ENCODE measurements around the gene NBPF1.
"Not testable (repeated sequence)": the region's sequence is repeated elsewhere in the genome, so short reads cannot be mapped to it uniquely, and the experiment has no call there.

Gene NBPF1

GRCh38 chr1:16637941-16638778 lies 24.8 kb upstream of the NBPF1 start:
- not testable (repeated sequence) for H3K4me2 ChIP-seq (ENCODE audit: low read length); H3K4me3 ChIP-seq (ENCODE audit: low read length); H3K9me3 ChIP-seq (replicated peaks; ENCODE audit: low read length); H3K9ac ChIP-seq (ENCODE audit: low read depth, low read length); H3K36me3 ChIP-seq (ENCODE audit: insufficient read depth, low read length); H3K27me3 ChIP-seq (ENCODE audit: control insufficient read depth, insufficient read depth, low read length); H3K4me1 ChIP-seq (ENCODE audit: control insufficient read depth, insufficient read depth, low read length)

GRCh38 chr1:16636551-16637195 lies 23.3 kb upstream of the NBPF1 start:
- not testable (repeated sequence) for H3K4me1 ChIP-seq (ENCODE audit: control insufficient read depth, insufficient read depth, low read length); H3K4me2 ChIP-seq (ENCODE audit: low read length); H3K4me3 ChIP-seq (ENCODE audit: low read length); H3K27me3 ChIP-seq (ENCODE audit: control insufficient read depth, insufficient read depth, low read length); H3K9me3 ChIP-seq (replicated peaks; ENCODE audit: low read length); H3K9ac ChIP-seq (ENCODE audit: low read depth, low read length)
- H3K36me3 ChIP-seq (ENCODE audit: insufficient read depth, low read length): peaks cover 24% of the 10 kb centered on the region

- H3K27me3 ChIP-seq (ENCODE audit: control insufficient read depth, insufficient read depth, low read length); H3K4me2 ChIP-seq (ENCODE audit: low read length); H3K4me1 ChIP-seq (ENCODE audit: control insufficient read depth, insufficient read depth, low read length); H3K4me3 ChIP-seq (ENCODE audit: low read length); H3K9me3 ChIP-seq (replicated peaks; ENCODE audit: low read length); H3K9ac ChIP-seq (ENCODE audit: low read depth, low read length): not testable (repeated sequence)
- peaks cover 30% of the 10 kb centered on the region for H3K36me3 ChIP-seq (ENCODE audit: insufficient read depth, low read length)
Observed at GRCh38 chr1:16635959-16636358, 22.6 kb upstream of the NBPF1 start.

- peaks cover 41% of the 10 kb centered on the region for H3K36me3 ChIP-seq (ENCODE audit: insufficient read depth, low read length)
- not testable (repeated sequence) for H3K4me2 ChIP-seq (ENCODE audit: low read length); H3K9me3 ChIP-seq (replicated peaks; ENCODE audit: low read length); H3K4me3 ChIP-seq (ENCODE audit: low read length); H3K4me1 ChIP-seq (ENCODE audit: control insufficient read depth, insufficient read depth, low read length); H3K9ac ChIP-seq (ENCODE audit: low read depth, low read length); H3K27me3 ChIP-seq (ENCODE audit: control insufficient read depth, insufficient read depth, low read length)
Observed at GRCh38 chr1:16633540-16634282, 20.3 kb upstream of the NBPF1 start.

GRCh38 chr1:16632044-16632850 lies 18.9 kb upstream of the NBPF1 start:
- H3K36me3 ChIP-seq (ENCODE audit: insufficient read depth, low read length): peaks cover 47% of the 10 kb centered on the region
- H3K9me3 ChIP-seq (replicated peaks; ENCODE audit: low read length); H3K4me1 ChIP-seq (ENCODE audit: control insufficient read depth, insufficient read depth, low read length); H3K9ac ChIP-seq (ENCODE audit: low read depth, low read length); H3K27me3 ChIP-seq (ENCODE audit: control insufficient read depth, insufficient read depth, low read length); H3K4me3 ChIP-seq (ENCODE audit: low read length); H3K4me2 ChIP-seq (ENCODE audit: low read length): not testable (repeated sequence)

- no peaks in the 10 kb centered on the region for H3K9me3 ChIP-seq (replicated peaks; ENCODE audit: low read length)
- no peaks in the 10 kb centered on the region for H3K27me3 ChIP-seq (ENCODE audit: control insufficient read depth, insufficient read depth, low read length)
- H3K4me1 ChIP-seq (ENCODE audit: control insufficient read depth, insufficient read depth, low read length): no peaks in the 10 kb centered on the region
- H3K36me3 ChIP-seq (ENCODE audit: insufficient read depth, low read length): peaks cover 47% of the 10 kb centered on the region
- no peak overlapping the region for H3K9ac ChIP-seq (ENCODE audit: low read depth, low read length)
- H3K4me3 ChIP-seq (ENCODE audit: low read length): no peak overlapping the region
- H3K4me2 ChIP-seq (ENCODE audit: low read length): no peak overlapping the region
Observed at GRCh38 chr1:16631248-16632043, 18.1 kb upstream of the NBPF1 start.

GRCh38 chr1:16630661-16631247 lies 17.4 kb upstream of the NBPF1 start:
- H3K9ac ChIP-seq (ENCODE audit: low read depth, low read length): no peak overlapping the region
- no peaks in the 10 kb centered on the region for H3K4me1 ChIP-seq (ENCODE audit: control insufficient read depth, insufficient read depth, low read length)
- no peak overlapping the region for H3K4me3 ChIP-seq (ENCODE audit: low read length)
- no peaks in the 10 kb centered on the region for H3K27me3 ChIP-seq (ENCODE audit: control insufficient read depth, insufficient read depth, low read length)
- H3K9me3 ChIP-seq (replicated peaks; ENCODE audit: low read length): no peaks in the 10 kb centered on the region
- H3K4me2 ChIP-seq (ENCODE audit: low read length): no peak overlapping the region
- peaks cover 50% of the 10 kb centered on the region for H3K36me3 ChIP-seq (ENCODE audit: insufficient read depth, low read length)

GRCh38 chr1:16629916-16630530 lies 16.7 kb upstream of the NBPF1 start:
- not testable (repeated sequence) for H3K4me1 ChIP-seq (ENCODE audit: control insufficient read depth, insufficient read depth, low read length); H3K4me2 ChIP-seq (ENCODE audit: low read length); H3K27me3 ChIP-seq (ENCODE audit: control insufficient read depth, insufficient read depth, low read length); H3K9ac ChIP-seq (ENCODE audit: low read depth, low read length); H3K4me3 ChIP-seq (ENCODE audit: low read length); H3K9me3 ChIP-seq (replicated peaks; ENCODE audit: low read length)
- peaks cover 54% of the 10 kb centered on the region for H3K36me3 ChIP-seq (ENCODE audit: insufficient read depth, low read length)

- Histone ChIP-seq H3K9me3 (replicated peaks; ENCODE audit: low read length) (no peaks in the 10 kb centered on the region), H3K27me3 (ENCODE audit: control insufficient read depth, insufficient read depth, low read length) (no peaks in the 10 kb centered on the region), H3K4me2 (ENCODE audit: low read length) (no peak overlapping the region), H3K4me3 (ENCODE audit: low read length) (no peak overlapping the region), H3K9ac (ENCODE audit: low read depth, low read length) (no peak overlapping the region), H3K4me1 (ENCODE audit: control insufficient read depth, insufficient read depth, low read length) (peaks cover 6% of the 10 kb centered on the region), H3K36me3 (ENCODE audit: insufficient read depth, low read length) (peaks cover 52% of the 10 kb centered on the region)
Observed at GRCh38 chr1:16628361-16629111, 15.2 kb upstream of the NBPF1 start.
